Adrenal gland (tissue), 12 donors: Measurements from ENCODE around the gene HES7. TPM values are rescaled to one million over a fixed set of nuclear protein-coding genes. Genes with fewer than 3 reads are reported as not detected.
"Not testable (repeated sequence)": the region's sequence is repeated elsewhere in the genome, so short reads cannot be mapped to it uniquely, and the experiment has no call there.

ENCODE experiments used
- DNase-seq, 7 donors: peaks; one replicate each; pipeline ENCODE4 v3.0.0-alpha.2; 2019 to 2020
- H3K27ac ChIP-seq, 5 donors: fragments of 200-600 bp; sonication (generic) in 4 of 5; 1 replicate in 3 of 5; 2 replicates in 2 of 5; pipeline versions ENCODE4 v1.5.1 to v1.8.0; 2016 to 2020; ENCODE audit warnings: mild to moderate bottlenecking in 1 of 5
- H3K27me3 ChIP-seq: fragments of 200-600 bp; 2 replicates; pipeline ENCODE4 v1.8.0; 2021
- H3K36me3 ChIP-seq, 2 donors: fragments of 200-600 bp; replicated peaks in 1 of 2; 1 replicate in 1 of 2; 2 replicates in 1 of 2; pipeline versions ENCODE4 v1.5.1 to v1.8.0; 2018 to 2022
- H3K4me1 ChIP-seq, 2 donors: fragments of 200-600 bp; replicated peaks in 1 of 2; 1 replicate in 1 of 2; 2 replicates in 1 of 2; pipeline versions ENCODE4 v1.5.1 to v1.8.0; 2018 to 2021
- H3K4me3 ChIP-seq, 4 donors: fragments of 200-600 bp; sonication (generic) in 3 of 4; one replicate each; pipeline ENCODE4 v1.5.1; 2016 to 2018
- H3K9me3 ChIP-seq, 3 donors: fragments of 200-600 bp; sonication (generic) in 1 of 3; replicated peaks in 1 of 3; 1 replicate in 2 of 3; 2 replicates in 1 of 3; pipeline versions ENCODE4 v1.5.1 to v1.8.0; 2016 to 2021
- POLR2A ChIP-seq, 2 donors: fragments of 450-650 bp; IDR thresholded peaks; one replicate each; pipeline ENCODE4 v1.6.1; 2017; ENCODE audit warnings: antibody characterized with exemption in 2 of 2, mild to moderate bottlenecking in 2 of 2, moderate library complexity in 1 of 2
- WGBS, 4 donors: extraction: QIAGEN DNeasy Blood & Tissue Kit in 2 of 4; methylation state at CpG; one replicate each; pipeline versions ENCODE4 v1.1.5 to v1.1.7; 2013 to 2017; 5-methylcytosine and 5-hydroxymethylcytosine counted together
- intact Hi-C, 2 donors: fragments of 100-400 bp; cut with DNase I; formaldehyde crosslinking; loops; one replicate each; pipeline versions ENCODE4 v1.14.1 to v1.15.0; 2022 to 2023
- polyA plus RNA-seq, 3 donors: library from polyadenylated mRNA; stranded (reverse); fragments of 200-250 nt in 2 of 3; fragments of 350-450 nt in 1 of 3; fragmentation: Illumina TruSeq in 1 of 3; extraction: RNeasy Lipid Tissue Mini Kit (QIAGEN cat#74804) in 1 of 3; gene quantifications; one replicate each; pipeline ENCODE4 v1.2.3, GENCODE V29; 2013 to 2014
- total RNA-seq, 9 donors: library from RNA; depleted of rRNA in 4 of 9; stranded (reverse); fragments of >200 nt in 4 of 9; fragments of 120-200 nt in 1 of 9; fragmentation: NEBNext Ultra II Directional in 1 of 9; extraction: Animal tissue kit (Norgen Biotek cat#: 25700) in 1 of 9; gene quantifications; one replicate each; pipeline versions ENCODE4 v1.1.0 to v1.2.4, GENCODE V29; 2013 to 2023
- TF ChIP-seq, protein P1 (sequence below), 6 experiments: fragments of 450-650 bp in 4 of 6; fragments of 200-600 bp in 2 of 6; sonication (generic) in 1 of 6; IDR thresholded peaks; 1 replicate in 5 of 6; 2 replicates in 1 of 6; pipeline versions ENCODE4 v1.5.1 to v1.8.0; 2016 to 2021; ENCODE audit warnings: antibody characterized with exemption in 6 of 6, mild to moderate bottlenecking in 2 of 6, moderate library complexity in 1 of 6
- donor health status: healthy with polysubstance abuse.
- donor health status: Bipolar disorder and iron deficiency.
- donor health status: DM: yes; HTN: yes; CAD: no.
- donor health status: DM: no; HTN: no; CAD: no.
- donor health status: DM: no; HTN: no; CAD: no.
- donor health status: DM: yes; HTN: yes; CAD: no.

The HES7 gene
- total and polyA plus RNA-seq, 12 donors = 0.06 to 1.0 (median 0.32) TPM; not detected in 7

DNA sequence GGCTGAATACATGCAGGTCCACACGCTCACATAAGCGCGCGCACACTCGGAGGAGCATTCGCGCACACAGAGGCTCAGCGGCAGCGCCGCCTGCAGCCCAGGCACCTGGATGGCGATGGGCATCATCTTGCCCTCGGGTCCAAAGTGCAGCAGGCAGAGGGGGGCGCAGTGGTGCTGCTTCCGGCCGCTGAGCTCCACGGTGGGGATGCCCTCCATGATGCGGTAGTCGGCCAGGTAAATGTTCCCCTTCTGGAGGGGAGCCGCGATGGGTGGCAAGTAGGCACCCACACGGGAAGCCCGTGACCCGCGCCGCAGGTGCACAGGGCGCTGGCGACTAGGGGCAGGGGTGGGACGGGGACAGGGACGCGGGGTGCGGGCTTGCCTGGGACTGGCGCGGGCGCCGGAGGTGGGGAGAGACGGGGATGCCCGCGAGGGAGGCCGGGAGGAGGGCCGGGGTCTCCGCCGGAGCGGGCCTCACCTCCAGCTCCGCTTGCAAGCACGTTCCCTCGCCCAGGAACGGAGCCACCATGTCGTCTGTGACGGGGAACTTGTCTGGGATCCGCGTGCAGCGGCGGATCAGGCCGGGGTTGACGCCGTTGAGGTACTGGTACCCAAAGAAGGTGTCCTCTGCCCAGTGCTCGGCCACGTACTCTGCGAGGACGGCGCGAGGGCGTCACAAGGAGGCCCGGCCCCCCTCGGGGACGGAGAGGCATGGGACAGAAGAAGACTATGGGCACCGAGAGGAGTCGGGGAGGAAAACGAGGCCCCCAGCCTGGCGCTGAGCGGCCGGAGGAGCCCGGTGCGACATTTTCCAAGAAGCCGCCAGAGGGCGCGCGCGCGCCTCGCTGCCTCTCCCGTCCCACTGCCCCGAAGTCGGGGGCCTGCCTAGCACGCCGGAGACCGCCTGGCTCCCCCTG is 44.4 kb downstream of the HES7 start:
- H3K27me3 ChIP-seq = peaks cover 54% of the 10 kb centered on the region
- peaks cover 0 to 8% of the 10 kb centered on the region in 2 donors for H3K4me1 ChIP-seq
- WGBS, 4 donors = 1 to 2% (median 1%) methylated on average over 28 to 87 of the region's 87 CpGs
- intact Hi-C loops = loop anchor here (5.0 to 10.0 kb wide), 2 partner anchors 33 to 225 kb away; no protein-coding TSS in a partner anchor
- no peak overlapping the region for H3K27ac ChIP-seq
- H3K36me3 ChIP-seq = no peaks in the 10 kb centered on the region
- DNase-seq = peak; percentile 38 to 74 (median 66)
- H3K9me3 ChIP-seq = no peaks in the 10 kb centered on the region
- no peak for TF ChIP-seq POLR2A (IDR thresholded peaks at IDR 0.05)
- TF ChIP-seq, protein P1, sequence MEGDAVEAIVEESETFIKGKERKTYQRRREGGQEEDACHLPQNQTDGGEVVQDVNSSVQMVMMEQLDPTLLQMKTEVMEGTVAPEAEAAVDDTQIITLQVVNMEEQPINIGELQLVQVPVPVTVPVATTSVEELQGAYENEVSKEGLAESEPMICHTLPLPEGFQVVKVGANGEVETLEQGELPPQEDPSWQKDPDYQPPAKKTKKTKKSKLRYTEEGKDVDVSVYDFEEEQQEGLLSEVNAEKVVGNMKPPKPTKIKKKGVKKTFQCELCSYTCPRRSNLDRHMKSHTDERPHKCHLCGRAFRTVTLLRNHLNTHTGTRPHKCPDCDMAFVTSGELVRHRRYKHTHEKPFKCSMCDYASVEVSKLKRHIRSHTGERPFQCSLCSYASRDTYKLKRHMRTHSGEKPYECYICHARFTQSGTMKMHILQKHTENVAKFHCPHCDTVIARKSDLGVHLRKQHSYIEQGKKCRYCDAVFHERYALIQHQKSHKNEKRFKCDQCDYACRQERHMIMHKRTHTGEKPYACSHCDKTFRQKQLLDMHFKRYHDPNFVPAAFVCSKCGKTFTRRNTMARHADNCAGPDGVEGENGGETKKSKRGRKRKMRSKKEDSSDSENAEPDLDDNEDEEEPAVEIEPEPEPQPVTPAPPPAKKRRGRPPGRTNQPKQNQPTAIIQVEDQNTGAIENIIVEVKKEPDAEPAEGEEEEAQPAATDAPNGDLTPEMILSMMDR (IDR thresholded peaks at IDR 0.05) = peak; percentile 60 to 93 (median 76)
- H3K4me3 ChIP-seq = peak overlapping the region in 1 of 4 donors; percentile 51

DNA sequence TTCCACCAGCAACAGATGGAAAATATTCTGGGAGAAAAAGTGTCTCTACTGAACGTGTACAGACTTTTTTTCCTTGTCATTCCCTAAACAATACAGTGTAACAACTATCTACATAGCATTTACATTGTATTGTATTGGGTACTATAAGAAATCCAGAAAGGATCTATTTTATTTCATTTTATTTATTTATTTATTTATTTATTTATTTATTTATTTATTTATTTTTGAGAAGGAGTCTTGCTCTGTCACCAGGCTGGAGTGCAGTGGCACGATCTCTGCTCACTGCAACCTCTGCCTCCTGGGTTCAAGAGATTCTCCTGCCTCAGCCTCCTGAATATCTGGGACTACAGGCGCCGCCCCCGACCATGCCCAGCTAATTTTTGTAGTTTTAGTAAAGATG is 46.0 kb downstream of the HES7 start:
- H3K9me3 ChIP-seq, DNase-seq, H3K36me3 ChIP-seq, H3K4me3 ChIP-seq, H3K27ac ChIP-seq: not testable (repeated sequence)
- peaks cover 0 to 14% of the 10 kb centered on the region in 2 donors for H3K4me1 ChIP-seq
- H3K27me3 ChIP-seq = peaks cover 53% of the 10 kb centered on the region
- 74 to 86% (median 80%) methylated on average over 4 to 5 of the region's 5 CpGs for WGBS, 4 donors
- intact Hi-C loops = loop anchor here (5.0 to 10.0 kb wide), 2 partner anchors 34 to 227 kb away; no protein-coding TSS in a partner anchor

DNA sequence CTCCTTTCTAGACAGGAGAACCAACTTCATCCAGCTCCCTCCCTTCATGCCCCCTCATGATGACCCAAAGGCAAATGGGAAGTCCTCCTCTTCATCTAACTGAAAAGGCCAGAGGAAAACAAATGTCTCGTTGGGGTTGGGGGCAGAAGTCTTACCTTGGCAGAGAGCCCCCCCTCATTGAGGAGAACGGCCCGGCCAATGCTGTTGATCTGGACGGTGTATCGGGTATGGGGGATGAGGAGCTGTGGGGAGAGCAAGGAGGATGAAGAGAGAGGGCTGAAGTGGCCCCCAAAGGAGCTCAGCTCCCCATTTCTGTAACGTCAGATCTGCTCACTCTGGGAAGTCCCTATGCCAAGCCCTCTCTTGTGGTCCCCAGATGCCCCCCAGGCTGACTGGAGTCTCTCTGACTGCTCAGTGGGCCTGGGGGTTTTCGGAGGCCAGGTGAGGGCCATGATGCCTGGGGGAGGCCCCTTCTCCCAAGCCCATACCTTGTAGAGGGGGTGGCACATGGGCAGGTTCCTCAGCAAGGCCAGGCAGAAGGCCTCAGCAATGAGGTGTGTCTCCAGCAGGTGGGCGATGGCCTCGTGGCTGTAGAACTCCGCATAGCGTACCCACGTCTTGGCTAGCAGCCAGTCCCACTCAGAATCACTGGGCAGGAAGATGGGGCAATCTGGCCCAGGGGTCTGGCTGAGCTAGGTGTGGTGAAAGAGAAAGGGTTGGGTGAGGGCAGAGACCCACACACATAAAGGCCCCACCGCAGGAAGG is 47.2 kb downstream of the HES7 start:
- WGBS, 4 donors = 77 to 85% (median 81%) methylated on average over 9 to 13 of the region's 13 CpGs

DNA sequence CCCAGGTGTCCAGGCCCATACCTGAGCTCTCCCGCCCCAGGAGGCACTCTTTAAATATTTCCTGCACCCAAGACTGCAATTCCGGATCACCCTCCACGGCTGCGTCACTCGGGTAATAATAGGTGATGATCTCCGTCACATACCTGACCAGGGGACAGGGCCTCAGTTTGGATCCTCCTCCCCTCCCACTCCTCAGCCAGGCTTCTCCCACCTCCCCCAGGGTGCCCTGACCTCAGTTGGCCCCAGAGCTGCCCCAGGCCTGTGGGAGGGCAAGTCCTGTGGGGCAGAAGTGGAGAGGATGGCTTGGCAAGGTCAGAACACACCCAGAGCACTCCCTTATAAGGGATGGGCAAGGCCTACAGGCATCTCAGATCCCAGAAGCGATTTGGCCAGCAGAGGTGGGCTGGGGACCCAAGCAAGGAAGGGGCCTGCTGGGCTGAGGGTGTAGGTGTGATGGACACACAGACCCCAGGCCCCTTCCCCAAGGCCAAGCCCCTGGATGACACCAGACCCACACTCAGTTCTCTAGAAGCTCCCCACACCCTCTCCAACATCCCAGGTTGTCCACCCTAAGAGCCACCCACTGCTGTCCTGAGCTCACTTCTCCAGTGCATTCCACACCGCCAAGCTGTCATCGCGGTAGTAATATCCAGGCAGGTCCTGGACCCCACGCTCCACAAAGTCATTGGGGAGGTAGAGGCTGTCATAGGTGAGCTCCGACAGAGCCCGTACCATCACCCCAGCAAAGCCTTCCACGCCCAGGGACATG is 48.1 kb downstream of the HES7 start:
- intact Hi-C loops = loop anchor here (5.0 to 10.0 kb wide), 2 partner anchors 37 to 229 kb away; no protein-coding TSS in a partner anchor
- TF ChIP-seq, protein P1 (IDR thresholded peaks at IDR 0.05) = no peak
- TF ChIP-seq POLR2A (IDR thresholded peaks at IDR 0.05) = no peak
- no peak for DNase-seq

More for the DNA sequence above, 47.2 kb downstream of the HES7 start:
- intact Hi-C loops = loop anchor here (5.0 to 10.0 kb wide), 2 partner anchors 36 to 228 kb away; no protein-coding TSS in a partner anchor
- Histone ChIP-seq H3K27ac (no peak overlapping the region), H3K4me3 (no peak overlapping the region), H3K9me3 (no peaks in the 10 kb centered on the region), H3K36me3 (no peaks in the 10 kb centered on the region), H3K4me1 (peaks cover 0 to 14% of the 10 kb centered on the region in 2 donors), H3K27me3 (peaks cover 63% of the 10 kb centered on the region)
- DNase-seq = no peak
- no peak for TF ChIP-seq POLR2A (IDR thresholded peaks at IDR 0.05)
- TF ChIP-seq, protein P1 (IDR thresholded peaks at IDR 0.05) = no peak

More for the DNA sequence above, 48.1 kb downstream of the HES7 start:
- Histone ChIP-seq H3K9me3 (no peaks in the 10 kb centered on the region), H3K27ac (no peak overlapping the region), H3K4me3 (no peak overlapping the region), H3K36me3 (no peaks in the 10 kb centered on the region), H3K4me1 (peaks cover 0 to 14% of the 10 kb centered on the region in 2 donors), H3K27me3 (peaks cover 66% of the 10 kb centered on the region)
- 70 to 90% (median 83%) methylated on average over 7 to 14 of the region's 14 CpGs for WGBS, 4 donors
